ENCODE measurements around the gene KRT14.

DNA sequence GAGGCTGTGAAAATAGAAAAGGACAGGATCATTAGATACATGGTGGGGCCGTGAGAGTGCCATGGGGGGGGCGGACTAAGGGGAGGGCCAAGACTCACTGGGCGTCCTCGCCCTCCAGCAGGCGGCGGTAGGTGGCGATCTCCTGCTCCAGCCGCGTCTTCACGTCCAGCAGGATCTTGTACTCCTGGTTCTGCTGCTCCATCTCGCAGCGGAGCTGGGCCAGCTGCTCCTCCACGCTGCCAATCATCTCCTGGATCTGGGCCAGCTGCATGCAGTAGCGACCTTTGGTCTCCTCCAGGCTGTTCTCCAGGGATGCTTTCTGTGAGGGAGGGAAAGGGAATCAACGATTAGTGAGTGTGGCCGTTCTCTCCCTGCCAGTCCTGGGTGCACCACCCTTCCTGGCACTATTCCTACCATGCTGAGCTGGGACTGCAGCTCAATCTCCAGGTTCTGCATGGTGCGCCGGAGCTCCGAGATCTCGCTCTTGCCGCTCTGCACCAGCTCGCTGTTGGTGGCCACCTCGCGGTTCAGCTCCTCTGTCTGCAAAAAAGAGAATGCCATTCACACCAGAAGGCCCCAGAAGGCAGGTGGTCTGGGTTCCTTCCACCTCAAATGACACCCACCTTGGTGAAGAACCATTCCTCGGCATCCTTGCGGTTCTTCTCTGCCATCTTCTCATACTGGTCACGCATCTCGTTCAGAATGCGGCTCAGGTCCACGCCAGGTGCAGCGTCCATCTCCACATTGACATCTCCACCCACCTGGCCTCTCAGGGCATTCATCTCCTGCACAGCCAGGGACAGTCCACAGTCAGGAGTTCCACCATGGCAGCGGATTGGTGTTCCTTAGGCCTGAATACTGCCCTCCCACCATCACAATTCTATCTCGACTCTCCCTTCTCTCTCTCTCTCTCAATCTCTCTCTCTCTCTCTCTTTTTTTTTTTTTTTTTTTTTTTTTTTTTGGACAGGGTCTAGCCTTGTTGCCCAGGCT is 3.3 kb downstream of the KRT14 start:
- TF ChIP-seq POLR2AphosphoS5 (IDR thresholded peaks at IDR 0.05) (no peak), CTCF (IDR thresholded peaks at IDR 0.05 in 8 of 11, conservative IDR thresholded peaks at IDR 0.05 in 3 of 11) (no peak), POLR2A (IDR thresholded peaks at IDR 0.05) (no peak)

Data from spleen (tissue), 7 donors.